ENCODE data around the gene PALM3.
"Not testable (repeated sequence)": the region's sequence is repeated elsewhere in the genome, so short reads cannot be mapped to it uniquely, and the experiment has no call there.

Gene PALM3

GRCh38 chr19:14030997-14031718, 30.7 kb downstream of the PALM3 start:
- peak; percentile 79 for DNase-seq

- DNase-seq, result no peak
Observed at GRCh38 chr19:14028901-14029300, 33.0 kb downstream of the PALM3 start.

GRCh38 chr19:14027856-14028450, 33.9 kb downstream of the PALM3 start, which contains the start of gene RLN3:
Gene RLN3 (plus strand): TSS chr19:14028148. CDS start chr19:14028205, 57 bp downstream.
- no peak for DNase-seq

- not testable (repeated sequence) for DNase-seq
Observed at GRCh38 chr19:14026652-14027192, 35.2 kb downstream of the PALM3 start.

GRCh38 chr19:14023404-14024235, 38.3 kb downstream of the PALM3 start:
- DNase-seq, result no peak

GRCh38 chr19:14022469-14022868, 39.4 kb downstream of the PALM3 start:
- DNase-seq, result no peak

- no peak for DNase-seq
Observed at GRCh38 chr19:14021474-14021873, 40.4 kb downstream of the PALM3 start.

- DNase-seq, result not testable (repeated sequence)
Observed at GRCh38 chr19:14019739-14020138, 42.1 kb downstream of the PALM3 start.

GRCh38 chr19:14019100-14019499, 42.8 kb downstream of the PALM3 start:
- DNase-seq, result no peak

GRCh38 chr19:14015524-14016035, 46.3 kb downstream of the PALM3 start:
- DNase-seq, result no peak

- no peak for DNase-seq
Observed at GRCh38 chr19:14012378-14012915, 49.4 kb downstream of the PALM3 start.

- no peak for DNase-seq
Observed at GRCh38 chr19:14006766-14007562, 54.9 kb downstream of the PALM3 start.

- peak; percentile 100 for DNase-seq
Observed at GRCh38 chr19:14006085-14006765, 55.7 kb downstream of the PALM3 start, which contains the start of gene RFX1. Gene RFX1 (minus strand): TSS chr19:14006320. CDS start chr19:13993843, 12,477 bp downstream.

GRCh38 chr19:14005349-14006084, 56.4 kb downstream of the PALM3 start:
- peak; percentile 97 for DNase-seq

GRCh38 chr19:14004619-14005348, 57.1 kb downstream of the PALM3 start:
- DNase-seq, result no peak
